SK-N-SH (cell line): ENCODE data around the gene SFMBT2. TPM values are rescaled to one million over a fixed set of nuclear protein-coding genes. Genes with fewer than 3 reads are reported as not detected.

Source experiments
- CTCF ChIA-PET: fragments of 300-600, 350-600 bp; formaldehyde crosslinking; extraction: SDS; loops from one replicate; lab custom pipeline; 2021; lab: Yijun Ruan, JAX
- POLR2A ChIA-PET: fragments of 350-600 bp; sonication (Branson Sonifier 250); formaldehyde crosslinking; extraction: SDS; loops from one replicate; lab custom pipeline; 2020; ENCODE audit warnings: antibody characterized with exemption, inconsistent platforms; lab: Yijun Ruan, JAX
- DNase-seq: peaks from one replicate; pipeline ENCODE4 v3.0.0; 2012
- H2AFZ ChIP-seq: fragments of 200-600 bp; sonication (generic); 2 replicates; pipeline ENCODE4 v1.8.1; 2016; ENCODE audit warnings: antibody characterized with exemption, mild to moderate bottlenecking, low read depth
- H3F3A ChIP-seq: fragments of 200-600 bp; sonication (generic); replicated peaks from 2 replicates; pipeline ENCODE3; 2016; ENCODE audit warnings: antibody characterized with exemption, mild to moderate bottlenecking; ENCODE audit not compliant: insufficient read depth
- H3K27ac ChIP-seq, 2 experiments: fragments of 200-500 bp in 1 of 2; fragments of 200-600 bp in 1 of 2; sonication (Bioruptor generic) in 1 of 2; sonication (generic), shearing (Covaris generic) in 1 of 2; 2 replicates each; pipeline versions ENCODE4 v1.5.1 to v1.6.1; 2014 to 2016; ENCODE audit warnings: low read depth in 2 of 2, inconsistent platforms in 1 of 2, low read length in 1 of 2, mild to moderate bottlenecking in 1 of 2, mixed read lengths in 1 of 2
- H3K27me3 ChIP-seq: fragments of 200-600 bp; sonication (generic), shearing (Covaris generic); 2 replicates; pipeline ENCODE4 v1.6.1; 2016; ENCODE audit warnings: mixed run types; ENCODE audit not compliant: insufficient read depth
- H3K36me3 ChIP-seq, 2 experiments: fragments of 200-500 bp in 1 of 2; fragments of 200-600 bp in 1 of 2; sonication (Bioruptor generic) in 1 of 2; sonication (generic) in 1 of 2; replicated peaks in 1 of 2; 2 replicates each; pipeline versions ENCODE3 to v1.5.1; 2014 to 2016; ENCODE audit warnings: low read length in 1 of 2, mild to moderate bottlenecking in 1 of 2; ENCODE audit not compliant: insufficient read depth in 2 of 2, control insufficient read depth in 1 of 2
- H3K4me1 ChIP-seq, 2 experiments: fragments of 200-500 bp in 1 of 2; fragments of 200-600 bp in 1 of 2; sonication (Bioruptor generic) in 1 of 2; sonication (generic), shearing (Covaris generic) in 1 of 2; 2 replicates each; pipeline versions ENCODE4 v1.5.1 to v1.6.1; 2014 to 2016; ENCODE audit warnings: low read depth in 1 of 2, low read length in 1 of 2, mixed run types in 1 of 2; ENCODE audit not compliant: insufficient read depth in 2 of 2, control insufficient read depth in 1 of 2
- H3K4me2 ChIP-seq: fragments of 200-600 bp; sonication (generic), shearing (Covaris generic); 2 replicates; pipeline ENCODE4 v1.6.1; 2017; ENCODE audit warnings: mixed run types
- H3K4me3 ChIP-seq, 2 experiments: fragments of 200-500 bp in 1 of 2; fragments of 200-600 bp in 1 of 2; sonication (Bioruptor generic) in 1 of 2; sonication (generic), shearing (Covaris generic) in 1 of 2; 2 replicates each; pipeline versions ENCODE4 v1.5.1 to v1.8.1; 2014 to 2016; ENCODE audit warnings: low read depth in 2 of 2, inconsistent platforms in 1 of 2, low read length in 1 of 2, mild to moderate bottlenecking in 1 of 2, mixed read lengths in 1 of 2, moderate library complexity in 1 of 2
- H3K79me2 ChIP-seq: fragments of 200-600 bp; sonication (generic); 2 replicates; pipeline ENCODE4 v1.8.1; 2017; ENCODE audit warnings: mild to moderate bottlenecking; ENCODE audit not compliant: insufficient read depth
- H3K9ac ChIP-seq: fragments of 200-600 bp; sonication (generic); 2 replicates; pipeline ENCODE4 v1.6.1; 2017; ENCODE audit warnings: mixed run types
- H3K9me2 ChIP-seq: fragments of 200-600 bp; sonication (generic); 2 replicates; pipeline ENCODE4 v1.6.1; 2017; ENCODE audit warnings: mixed run types
- H3K9me3 ChIP-seq: fragments of 200-600 bp; sonication (generic); 2 replicates; pipeline ENCODE4 v1.6.1; 2017; ENCODE audit warnings: mixed run types, mild to moderate bottlenecking, moderate library complexity
- H4K20me1 ChIP-seq: fragments of 200-600 bp; sonication (generic); 2 replicates; pipeline ENCODE4 v1.6.1; 2017; ENCODE audit warnings: mild to moderate bottlenecking, mixed run types; ENCODE audit not compliant: insufficient read depth
- EP300 ChIP-seq, 2 experiments: IDR thresholded peaks; 2 replicates each; pipeline versions ENCODE4 v1.4.0 to v1.6.1; 2012; ENCODE audit warnings: borderline replicate concordance in 1 of 2, low read depth in 1 of 2, low read length in 1 of 2
- EZH2phosphoT487 ChIP-seq: fragments of 200-600 bp; sonication (generic); IDR thresholded peaks from 2 replicates; pipeline ENCODE4 v1.6.1; 2017; ENCODE audit warnings: low read depth, mixed run types, mild to moderate bottlenecking, antibody characterized with exemption, moderate library complexity, borderline replicate concordance
- FOXM1 ChIP-seq: IDR thresholded peaks from 2 replicates; pipeline ENCODE4 v1.4.0; 2012; ENCODE audit warnings: low read depth, mild to moderate bottlenecking
- GATA2 ChIP-seq: sonication (generic); formaldehyde crosslinking; IDR thresholded peaks from 2 replicates; pipeline ENCODE4 v1.5.0; 2020; ENCODE audit warnings: mild to moderate bottlenecking, missing genetic modification reagents
- JUND ChIP-seq: IDR thresholded peaks from 2 replicates; pipeline ENCODE4 v1.4.0; 2012
- MXI1 ChIP-seq: IDR thresholded peaks from 2 replicates; pipeline ENCODE4 v1.6.1; 2012; ENCODE audit warnings: mild to moderate bottlenecking, low read depth, low read length, improper control_type of control experiment
- NFIC ChIP-seq: IDR thresholded peaks from 2 replicates; pipeline ENCODE4 v1.4.0; 2012; ENCODE audit warnings: borderline replicate concordance
- RXRA ChIP-seq: IDR thresholded peaks from 2 replicates; pipeline ENCODE4 v1.4.0; 2012; ENCODE audit warnings: low read depth, mild to moderate bottlenecking, borderline replicate concordance
- SMC3 ChIP-seq: IDR thresholded peaks from 2 replicates; pipeline ENCODE4 v1.6.1; 2012; ENCODE audit warnings: low read depth, low read length, improper control_type of control experiment
- TAF1 ChIP-seq: IDR thresholded peaks from 2 replicates; pipeline ENCODE4 v1.6.1; 2012; ENCODE audit warnings: low read depth, mild to moderate bottlenecking, low read length, moderate library complexity, borderline replicate concordance
- TEAD4 ChIP-seq: IDR thresholded peaks from 2 replicates; pipeline ENCODE4 v1.4.0; 2012; ENCODE audit warnings: mild to moderate bottlenecking, borderline replicate concordance; ENCODE audit not compliant: insufficient read depth
- YY1 ChIP-seq: IDR thresholded peaks from 2 replicates; pipeline ENCODE4 v1.4.0; 2012; ENCODE audit warnings: low read depth, mild to moderate bottlenecking
- WGBS: methylation state at CpG from one replicate; pipeline ENCODE4 v1.1.6; 2017; ENCODE audit warnings: low lambda C conversion rate; 5-methylcytosine and 5-hydroxymethylcytosine counted together
- polyA plus RNA-seq, 3 experiments: library from polyadenylated mRNA; depleted of rRNA; stranded (reverse); fragments of >200 nt; gene quantifications; 2 replicates each; pipeline ENCODE4 v1.2.3, GENCODE V29; 2012
- TF ChIP-seq, protein P1 (sequence below): IDR thresholded peaks from 2 replicates; pipeline ENCODE4 v1.6.1; 2012; ENCODE audit warnings: mild to moderate bottlenecking, low read depth, low read length, moderate library complexity
- TF ChIP-seq, protein P2 (sequence below): IDR thresholded peaks from 2 replicates; pipeline ENCODE4 v1.4.0; 2012; ENCODE audit warnings: low read depth, borderline replicate concordance
- TF ChIP-seq, protein P3 (sequence below): IDR thresholded peaks from 2 replicates; pipeline ENCODE4 v1.4.0; 2012; ENCODE audit warnings: low read depth

The SFMBT2 gene
- polyA plus RNA-seq, 1 of the 3 experiments (the other 2 are of a cell fraction) = 0.20 TPM

DNA sequence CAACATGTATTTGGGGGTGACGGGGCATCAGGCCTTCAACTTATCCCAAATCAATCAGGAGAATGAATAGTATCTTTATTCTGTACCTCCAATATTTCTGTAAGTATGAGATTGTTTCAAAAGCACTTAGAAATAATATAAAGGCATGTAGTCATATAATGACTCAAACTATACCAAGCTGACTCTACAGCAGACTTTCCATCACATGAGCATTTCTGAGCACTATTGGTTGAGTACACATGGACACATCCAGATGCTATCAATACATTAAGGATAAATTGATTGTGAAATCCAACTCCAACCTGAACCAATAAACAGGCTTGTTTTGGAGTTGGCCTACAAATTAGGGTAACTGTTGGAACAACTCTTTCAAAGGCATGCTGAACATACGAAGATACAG, 229.4 kb downstream of the SFMBT2 start:
- WGBS = 42% methylated on average over 2 of the region's 2 CpGs
- Histone ChIP-seq H3K9me3 (no peaks in the 10 kb centered on the region), H3F3A (no peaks in the 10 kb centered on the region), H3K36me3 (no peaks in the 10 kb centered on the region), H4K20me1 (no peaks in the 10 kb centered on the region), H2AFZ (no peak overlapping the region), H3K27ac (no peak overlapping the region), H3K9me2 (no peaks in the 10 kb centered on the region), H3K79me2 (no peaks in the 10 kb centered on the region), H3K4me1 (no peaks in the 10 kb centered on the region), H3K9ac (no peak overlapping the region), H3K4me3 (no peak overlapping the region), H3K27me3 (no peaks in the 10 kb centered on the region), H3K4me2 (no peak overlapping the region)
- TF ChIP-seq JUND (no peak), TEAD4 (no peak), NFIC (no peak), TAF1 (no peak), RXRA (no peak), YY1 (no peak), GATA2 (CRISPR knock-in tag) (no peak), FOXM1 (no peak), SMC3 (no peak), MXI1 (no peak)
- TF ChIP-seq, protein P1, sequence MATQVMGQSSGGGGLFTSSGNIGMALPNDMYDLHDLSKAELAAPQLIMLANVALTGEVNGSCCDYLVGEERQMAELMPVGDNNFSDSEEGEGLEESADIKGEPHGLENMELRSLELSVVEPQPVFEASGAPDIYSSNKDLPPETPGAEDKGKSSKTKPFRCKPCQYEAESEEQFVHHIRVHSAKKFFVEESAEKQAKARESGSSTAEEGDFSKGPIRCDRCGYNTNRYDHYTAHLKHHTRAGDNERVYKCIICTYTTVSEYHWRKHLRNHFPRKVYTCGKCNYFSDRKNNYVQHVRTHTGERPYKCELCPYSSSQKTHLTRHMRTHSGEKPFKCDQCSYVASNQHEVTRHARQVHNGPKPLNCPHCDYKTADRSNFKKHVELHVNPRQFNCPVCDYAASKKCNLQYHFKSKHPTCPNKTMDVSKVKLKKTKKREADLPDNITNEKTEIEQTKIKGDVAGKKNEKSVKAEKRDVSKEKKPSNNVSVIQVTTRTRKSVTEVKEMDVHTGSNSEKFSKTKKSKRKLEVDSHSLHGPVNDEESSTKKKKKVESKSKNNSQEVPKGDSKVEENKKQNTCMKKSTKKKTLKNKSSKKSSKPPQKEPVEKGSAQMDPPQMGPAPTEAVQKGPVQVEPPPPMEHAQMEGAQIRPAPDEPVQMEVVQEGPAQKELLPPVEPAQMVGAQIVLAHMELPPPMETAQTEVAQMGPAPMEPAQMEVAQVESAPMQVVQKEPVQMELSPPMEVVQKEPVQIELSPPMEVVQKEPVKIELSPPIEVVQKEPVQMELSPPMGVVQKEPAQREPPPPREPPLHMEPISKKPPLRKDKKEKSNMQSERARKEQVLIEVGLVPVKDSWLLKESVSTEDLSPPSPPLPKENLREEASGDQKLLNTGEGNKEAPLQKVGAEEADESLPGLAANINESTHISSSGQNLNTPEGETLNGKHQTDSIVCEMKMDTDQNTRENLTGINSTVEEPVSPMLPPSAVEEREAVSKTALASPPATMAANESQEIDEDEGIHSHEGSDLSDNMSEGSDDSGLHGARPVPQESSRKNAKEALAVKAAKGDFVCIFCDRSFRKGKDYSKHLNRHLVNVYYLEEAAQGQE = no peak
- TF ChIP-seq, protein P2, sequence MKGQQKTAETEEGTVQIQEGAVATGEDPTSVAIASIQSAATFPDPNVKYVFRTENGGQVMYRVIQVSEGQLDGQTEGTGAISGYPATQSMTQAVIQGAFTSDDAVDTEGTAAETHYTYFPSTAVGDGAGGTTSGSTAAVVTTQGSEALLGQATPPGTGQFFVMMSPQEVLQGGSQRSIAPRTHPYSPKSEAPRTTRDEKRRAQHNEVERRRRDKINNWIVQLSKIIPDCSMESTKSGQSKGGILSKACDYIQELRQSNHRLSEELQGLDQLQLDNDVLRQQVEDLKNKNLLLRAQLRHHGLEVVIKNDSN = no peak
- TF ChIP-seq, protein P3, sequence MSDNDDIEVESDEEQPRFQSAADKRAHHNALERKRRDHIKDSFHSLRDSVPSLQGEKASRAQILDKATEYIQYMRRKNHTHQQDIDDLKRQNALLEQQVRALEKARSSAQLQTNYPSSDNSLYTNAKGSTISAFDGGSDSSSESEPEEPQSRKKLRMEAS = no peak
- DNase-seq = no peak
- ChIA-PET POLR2A (no interaction called here), CTCF (interaction anchor here (0.8 kb wide), 1 partner anchor 16 kb away, joined by 3 read pairs; no protein-coding TSS in a partner anchor)

DNA sequence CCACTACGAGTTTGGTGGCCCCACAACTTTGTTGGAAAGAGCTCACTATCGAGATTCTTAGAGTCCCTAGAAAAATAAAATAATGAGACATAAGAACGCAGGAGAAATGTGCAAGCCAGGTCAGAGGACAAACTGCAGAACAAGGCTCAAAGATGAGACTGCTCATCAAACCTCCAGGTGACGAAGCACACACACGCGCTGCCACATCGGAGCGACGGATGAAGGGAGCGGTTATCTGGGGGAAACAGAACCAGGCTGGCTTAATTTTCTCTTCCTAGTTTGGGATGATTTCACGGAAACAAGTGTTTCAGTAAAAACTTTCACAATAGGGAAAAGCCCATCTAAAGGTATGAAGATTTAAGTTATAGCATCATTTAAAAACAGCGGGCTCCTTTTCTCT, 231.3 kb downstream of the SFMBT2 start:
- Histone ChIP-seq H3K27me3 (no peaks in the 10 kb centered on the region), H4K20me1 (no peaks in the 10 kb centered on the region), H3K9me2 (no peaks in the 10 kb centered on the region), H2AFZ (no peak overlapping the region), H3K9ac (no peak overlapping the region), H3K4me3 (no peak overlapping the region), H3K79me2 (no peaks in the 10 kb centered on the region), H3K9me3 (no peaks in the 10 kb centered on the region), H3F3A (no peaks in the 10 kb centered on the region)
- 70% methylated on average over 12 of the region's 12 CpGs for WGBS
- POLR2A ChIA-PET = no interaction called here
- CTCF ChIA-PET = interaction anchor here (1.2 kb wide), 1 partner anchor 58 kb away, joined by 3 read pairs; no protein-coding TSS in a partner anchor
- TF ChIP-seq EZH2phosphoT487 (no peak), TEAD4 (no peak), EP300 (IDR thresholded peaks at IDR 0.05; ENCODE audit: borderline replicate concordance in 1 of 2, low read depth in 1 of 2, low read length in 1 of 2) (no peak)
- TF ChIP-seq, all 33 proteins: peak for 0
- Histone ChIP-seq H3K27ac (no peak overlapping the region), H3K4me1 (no peaks in the 10 kb centered on the region), H3K36me3 (no peaks in the 10 kb centered on the region), H3K4me2 (no peak overlapping the region)
- DNase-seq = no peak
